ENCODE measurements around the gene NSA2.
A peak's percentile ranks its signal among the peaks of the same experiment; 100 is the strongest.

GRCh38 chr5:74766849-74767578, at the start of gene NSA2, which contains the start of gene GFM2:
- TF ChIP-seq CTCF (IDR thresholded peaks at IDR 0.05) (no peak), POLR2A (IDR thresholded peaks at IDR 0.05) (peak; percentile 34 to 47)
